Trophoblast cell (in vitro differentiated cells and primary cell): ENCODE measurements around the gene BAHD1.
A peak's percentile ranks its signal among the peaks of the same experiment; 100 is the strongest.

Experiments used
- DNase-seq, 2 donors: peaks; one replicate each; pipeline ENCODE4 v3.0.0-alpha.2; 2016
- H2AFZ ChIP-seq: 2 replicates; pipeline ENCODE4 v1.6.1; 2013; ENCODE audit warnings: low read length, moderate library complexity, mild to moderate bottlenecking; ENCODE audit not compliant: insufficient read depth, poor library complexity
- H2AK5ac ChIP-seq: 2 replicates; pipeline ENCODE4 v1.6.1; 2013; ENCODE audit warnings: mild to moderate bottlenecking, low read length
- H2BK120ac ChIP-seq: 2 replicates; pipeline ENCODE4 v1.6.1; 2013; ENCODE audit warnings: low read length, mild to moderate bottlenecking, moderate library complexity; ENCODE audit not compliant: insufficient read depth, poor library complexity
- H2BK12ac ChIP-seq: 2 replicates; pipeline ENCODE4 v1.6.1; 2013; ENCODE audit warnings: mild to moderate bottlenecking, low read length, moderate library complexity
- H2BK5ac ChIP-seq: 2 replicates; pipeline ENCODE4 v1.6.1; 2013; ENCODE audit warnings: low read length, low read depth, moderate library complexity, mild to moderate bottlenecking; ENCODE audit not compliant: poor library complexity
- H3K14ac ChIP-seq: 2 replicates; pipeline ENCODE4 v1.6.1; 2013; ENCODE audit warnings: mild to moderate bottlenecking, low read length
- H3K18ac ChIP-seq: 2 replicates; pipeline ENCODE4 v1.6.1; 2013; ENCODE audit warnings: mild to moderate bottlenecking, low read length
- H3K23ac ChIP-seq: 2 replicates; pipeline ENCODE4 v1.6.1; 2013; ENCODE audit warnings: low read length
- H3K27ac ChIP-seq: 2 replicates; pipeline ENCODE4 v1.5.1; 2013; ENCODE audit warnings: low read depth, mild to moderate bottlenecking, inconsistent platforms, low read length, moderate library complexity
- H3K27me3 ChIP-seq: 2 replicates; pipeline ENCODE4 v1.6.1; 2013; ENCODE audit warnings: inconsistent platforms, mild to moderate bottlenecking, low read length, moderate library complexity; ENCODE audit not compliant: insufficient read depth
- H3K36me3 ChIP-seq, 2 experiments: 1 replicate in 1 of 2; 2 replicates in 1 of 2; pipeline ENCODE4 v1.6.1; 2013; ENCODE audit warnings: low read length in 2 of 2, mild to moderate bottlenecking in 2 of 2, moderate library complexity in 1 of 2; ENCODE audit not compliant: insufficient read depth in 2 of 2, control insufficient read depth in 1 of 2
- H3K4ac ChIP-seq: 2 replicates; pipeline ENCODE4 v1.6.1; 2013; ENCODE audit warnings: low read depth, mild to moderate bottlenecking, low read length, moderate library complexity
- H3K4me1 ChIP-seq, 2 experiments: 1 replicate in 1 of 2; 2 replicates in 1 of 2; pipeline ENCODE4 v1.6.1; 2013; ENCODE audit warnings: low read length in 2 of 2, mild to moderate bottlenecking in 2 of 2, moderate library complexity in 1 of 2; ENCODE audit not compliant: insufficient read depth in 2 of 2, control insufficient read depth in 1 of 2
- H3K4me2 ChIP-seq: 2 replicates; pipeline ENCODE4 v1.6.1; 2013; ENCODE audit warnings: inconsistent platforms, mild to moderate bottlenecking, low read length, moderate library complexity
- H3K4me3 ChIP-seq: 2 replicates; pipeline ENCODE4 v1.5.1; 2013; ENCODE audit warnings: mild to moderate bottlenecking, low read depth, low read length, inconsistent platforms
- H3K79me1 ChIP-seq: one replicate; pipeline ENCODE4 v1.6.1; 2013; ENCODE audit warnings: low read length
- H3K79me2 ChIP-seq: 2 replicates; pipeline ENCODE4 v1.6.1; 2013; ENCODE audit warnings: low read length, mild to moderate bottlenecking; ENCODE audit not compliant: control insufficient read depth, insufficient read depth, poor library complexity
- H3K9ac ChIP-seq: 2 replicates; pipeline ENCODE4 v1.6.1; 2013; ENCODE audit warnings: mild to moderate bottlenecking, low read length
- H3K9me3 ChIP-seq: 2 replicates; pipeline ENCODE4 v1.6.1; 2013; ENCODE audit warnings: low read depth, mild to moderate bottlenecking, control low read depth, inconsistent platforms, low read length; ENCODE audit not compliant: insufficient read depth
- H4K12ac ChIP-seq: 2 replicates; pipeline ENCODE4 v1.6.1; 2013; ENCODE audit warnings: low read depth, mild to moderate bottlenecking, low read length, moderate library complexity
- H4K8ac ChIP-seq: 2 replicates; pipeline ENCODE4 v1.6.1; 2013; ENCODE audit warnings: low read depth, mild to moderate bottlenecking, low read length, moderate library complexity
- H4K91ac ChIP-seq: one replicate; pipeline ENCODE4 v1.6.1; 2013; ENCODE audit warnings: low read depth, mild to moderate bottlenecking, low read length, moderate library complexity
- WGBS: extraction: QIAGEN DNeasy Blood & Tissue Kit; methylation state at CpG from one replicate; pipeline ENCODE4 v1.1.7; 2013; ENCODE audit warnings: missing lambda C conversion rate; ENCODE audit not compliant: insufficient read length, insufficient coverage; ENCODE audit errors: extremely low coverage; 5-methylcytosine and 5-hydroxymethylcytosine counted together

The BAHD1 gene

GRCh38 chr15:40486066-40486770 is 45.5 kb downstream of the BAHD1 start:
- Histone ChIP-seq H3K4me3 (no peak overlapping the region), H3K9ac (no peak overlapping the region), H3K9me3 (no peaks in the 10 kb centered on the region), H3K27me3 (no peaks in the 10 kb centered on the region), H4K8ac (no peak overlapping the region), H3K23ac (no peak overlapping the region), H2BK5ac (no peak overlapping the region), H3K4ac (no peak overlapping the region), H3K79me1 (no peaks in the 10 kb centered on the region), H3K4me2 (no peak overlapping the region), H3K27ac (no peak overlapping the region), H3K14ac (no peak overlapping the region), H3K18ac (no peak overlapping the region), H2AK5ac (no peak overlapping the region), H3K36me3 (no peaks in the 10 kb centered on the region), H2BK12ac (no peak overlapping the region), H3K79me2 (no peaks in the 10 kb centered on the region), H4K12ac (no peak overlapping the region), H2AFZ (no peak overlapping the region), H4K91ac (no peak overlapping the region), H2BK120ac (no peak overlapping the region), H3K4me1 (no peaks in the 10 kb centered on the region)
- WGBS, result no CpG with 5 or more reads among the region's 36 CpGs
- peak in 1 of 2 donors; percentile 38 for DNase-seq

GRCh38 chr15:40487816-40488682 is 47.3 kb downstream of the BAHD1 start:
- no peak overlapping the region for H3K4me2 ChIP-seq
- H3K14ac ChIP-seq, result no peak overlapping the region
- H3K9me3 ChIP-seq, result no peaks in the 10 kb centered on the region
- no peaks in the 10 kb centered on the region for H3K79me1 ChIP-seq
- H3K4ac ChIP-seq, result no peak overlapping the region
- H2BK12ac ChIP-seq, result no peak overlapping the region
- H3K18ac ChIP-seq, result no peak overlapping the region
- no peak overlapping the region for H2BK120ac ChIP-seq
- H3K27me3 ChIP-seq, result no peaks in the 10 kb centered on the region
- no peak overlapping the region for H4K8ac ChIP-seq
- WGBS, result no CpG with 5 or more reads among the region's 35 CpGs
- H3K4me3 ChIP-seq, result no peak overlapping the region
- H3K79me2 ChIP-seq, result no peaks in the 10 kb centered on the region
- no peak overlapping the region for H4K91ac ChIP-seq
- H2BK5ac ChIP-seq, result no peak overlapping the region
- no peaks in the 10 kb centered on the region for H3K36me3 ChIP-seq
- no peaks in the 10 kb centered on the region for H3K4me1 ChIP-seq
- H3K27ac ChIP-seq, result no peak overlapping the region
- H2AFZ ChIP-seq, result no peak overlapping the region
- no peak overlapping the region for H3K23ac ChIP-seq
- DNase-seq, result peak; percentile 87 to 94
- no peak overlapping the region for H2AK5ac ChIP-seq
- no peak overlapping the region for H3K9ac ChIP-seq
- no peak overlapping the region for H4K12ac ChIP-seq

- Histone ChIP-seq H3K36me3 (no peaks in the 10 kb centered on the region), H3K27me3 (no peaks in the 10 kb centered on the region), H4K8ac (no peak overlapping the region), H3K4me1 (no peaks in the 10 kb centered on the region), H4K91ac (no peak overlapping the region), H2BK5ac (no peak overlapping the region), H3K9me3 (no peaks in the 10 kb centered on the region), H3K27ac (no peak overlapping the region), H2AK5ac (no peak overlapping the region), H3K79me2 (no peaks in the 10 kb centered on the region), H3K4ac (no peak overlapping the region), H3K23ac (no peak overlapping the region), H3K79me1 (no peaks in the 10 kb centered on the region), H2BK120ac (no peak overlapping the region), H3K18ac (no peak overlapping the region), H3K4me3 (no peak overlapping the region), H3K14ac (no peak overlapping the region), H3K4me2 (no peak overlapping the region), H4K12ac (no peak overlapping the region), H2BK12ac (no peak overlapping the region), H3K9ac (no peak overlapping the region), H2AFZ (no peak overlapping the region)
- no CpG with 5 or more reads among the region's 47 CpGs for WGBS
- DNase-seq, result peak; percentile 53 to 75
These were observed 48.8 kb downstream of the BAHD1 start for GRCh38 chr15:40489274-40490175.

- Histone ChIP-seq H3K9ac (no peak overlapping the region), H3K4me3 (no peak overlapping the region), H2BK12ac (no peak overlapping the region), H4K91ac (no peak overlapping the region), H3K36me3 (no peaks in the 10 kb centered on the region), H3K23ac (no peak overlapping the region), H2BK5ac (no peak overlapping the region), H3K18ac (no peak overlapping the region), H3K4me2 (no peak overlapping the region), H3K79me1 (no peaks in the 10 kb centered on the region), H3K27ac (no peak overlapping the region), H3K4ac (no peak overlapping the region), H4K8ac (no peak overlapping the region), H3K9me3 (no peaks in the 10 kb centered on the region), H2AFZ (no peak overlapping the region), H3K79me2 (no peaks in the 10 kb centered on the region), H2AK5ac (no peak overlapping the region), H4K12ac (no peak overlapping the region), H3K27me3 (no peaks in the 10 kb centered on the region), H3K4me1 (no peaks in the 10 kb centered on the region), H2BK120ac (no peak overlapping the region), H3K14ac (no peak overlapping the region)
- WGBS, result no CpG with 5 or more reads among the region's 8 CpGs
- DNase-seq, result no peak
These were observed 52.5 kb downstream of the BAHD1 start for GRCh38 chr15:40493089-40493840.
